Cardiac muscle cell (in vitro differentiated cells and primary cell): ENCODE results near the gene EVX2. TPM values are rescaled to one million over a fixed set of nuclear protein-coding genes. Genes with fewer than 3 reads are reported as not detected.

ENCODE experiments used
- DNase-seq, 2 donors: peaks; one replicate each; pipeline versions ENCODE4 v3.0.0 to v3.0.0-alpha.2; 2010 to 2017; ENCODE audit warnings: low read depth in 1 of 2, low spot score in 1 of 2
- H3K27ac ChIP-seq: fragments of 200-600 bp; sonication (generic); 2 replicates; pipeline ENCODE4 v1.5.1; 2016
- H3K27me3 ChIP-seq: fragments of 200-600 bp; sonication (generic); 2 replicates; pipeline ENCODE4 v1.6.0; 2016; ENCODE audit warnings: control low read depth
- H3K36me3 ChIP-seq: fragments of 200-600 bp; sonication (generic); 2 replicates; pipeline ENCODE4 v1.5.1; 2016; ENCODE audit warnings: control low read depth
- H3K4me1 ChIP-seq: fragments of 200-600 bp; sonication (generic); 2 replicates; pipeline ENCODE4 v1.8.1; 2017; ENCODE audit warnings: low read depth, mild to moderate bottlenecking, mixed run types
- H3K4me3 ChIP-seq: fragments of 200-600 bp; sonication (generic); 2 replicates; pipeline ENCODE4 v1.5.1; 2016; ENCODE audit warnings: mild to moderate bottlenecking
- H3K9me3 ChIP-seq: fragments of 200-600 bp; sonication (generic); 2 replicates; pipeline ENCODE4 v1.5.1; 2017; ENCODE audit warnings: low read depth, mild to moderate bottlenecking, control low read depth
- polyA plus RNA-seq: library from polyadenylated mRNA; unstranded; fragments of >200 nt; fragmentation: Nextera tagmentation; extraction: Ambion mirVana; gene quantifications from 2 replicates; pipeline ENCODE4 v1.2.1, GENCODE V29; 2016
- total RNA-seq: library from RNA; depleted of rRNA; stranded (reverse); fragments of >200 nt; gene quantifications from 2 replicates; pipeline ENCODE4 v1.2.3, GENCODE V29; 2016
- TF ChIP-seq, protein P1 (sequence below): IDR thresholded peaks from 2 replicates; pipeline ENCODE4 v1.5.1; 2012; ENCODE audit warnings: low read depth, mild to moderate bottlenecking, low read length

Gene EVX2
- total and polyA plus RNA-seq, 2 experiments from 2014 or later, result 0.06 to 0.28 TPM

DNA sequence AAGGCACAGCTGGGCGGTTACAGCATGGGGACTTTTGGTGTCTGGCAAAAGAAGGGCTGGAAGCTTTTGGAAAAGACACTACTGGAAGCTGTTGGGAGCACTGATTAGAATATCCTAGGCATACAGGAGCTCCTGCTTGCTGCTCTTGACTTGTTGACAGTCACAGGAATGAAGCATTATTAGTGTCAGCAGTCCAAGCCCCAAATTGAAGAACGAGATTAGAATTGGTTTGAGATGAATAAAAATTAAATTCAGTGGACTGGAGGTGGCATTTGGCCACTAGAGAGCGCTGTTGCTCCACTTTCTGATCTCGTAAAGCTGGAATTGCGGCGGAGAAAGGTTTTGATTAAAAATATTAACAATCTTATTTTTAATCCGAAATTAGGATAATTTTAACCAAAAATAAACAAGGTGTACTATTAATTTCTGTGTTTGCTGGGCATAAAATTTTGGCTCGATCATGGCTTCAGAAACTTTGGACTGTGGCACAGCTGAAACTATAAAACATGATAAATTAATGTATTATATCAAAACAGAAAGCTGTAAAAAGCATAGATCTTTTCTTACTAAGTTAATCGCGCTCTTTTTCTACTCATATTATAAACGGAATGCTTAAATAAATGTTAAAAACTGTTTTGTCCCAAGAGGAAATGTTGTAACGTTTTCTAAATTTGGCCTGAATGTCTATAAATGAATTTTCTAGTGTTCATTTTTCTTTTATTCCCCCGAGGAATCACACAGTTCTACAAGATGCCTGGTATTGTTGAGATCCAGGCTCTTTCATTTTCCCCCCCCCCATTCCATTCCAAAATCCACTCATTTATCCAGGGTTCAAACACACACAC, 43.4 kb upstream of the EVX2 start:
- DNase-seq, result peak; percentile 72 to 82
- Histone ChIP-seq H3K27ac (no peak overlapping the region), H3K36me3 (no peaks in the 10 kb centered on the region), H3K4me3 (no peak overlapping the region), H3K27me3 (peaks cover 100% of the 10 kb centered on the region), H3K9me3 (no peaks in the 10 kb centered on the region), H3K4me1 (no peaks in the 10 kb centered on the region)
- TF ChIP-seq, protein P1, sequence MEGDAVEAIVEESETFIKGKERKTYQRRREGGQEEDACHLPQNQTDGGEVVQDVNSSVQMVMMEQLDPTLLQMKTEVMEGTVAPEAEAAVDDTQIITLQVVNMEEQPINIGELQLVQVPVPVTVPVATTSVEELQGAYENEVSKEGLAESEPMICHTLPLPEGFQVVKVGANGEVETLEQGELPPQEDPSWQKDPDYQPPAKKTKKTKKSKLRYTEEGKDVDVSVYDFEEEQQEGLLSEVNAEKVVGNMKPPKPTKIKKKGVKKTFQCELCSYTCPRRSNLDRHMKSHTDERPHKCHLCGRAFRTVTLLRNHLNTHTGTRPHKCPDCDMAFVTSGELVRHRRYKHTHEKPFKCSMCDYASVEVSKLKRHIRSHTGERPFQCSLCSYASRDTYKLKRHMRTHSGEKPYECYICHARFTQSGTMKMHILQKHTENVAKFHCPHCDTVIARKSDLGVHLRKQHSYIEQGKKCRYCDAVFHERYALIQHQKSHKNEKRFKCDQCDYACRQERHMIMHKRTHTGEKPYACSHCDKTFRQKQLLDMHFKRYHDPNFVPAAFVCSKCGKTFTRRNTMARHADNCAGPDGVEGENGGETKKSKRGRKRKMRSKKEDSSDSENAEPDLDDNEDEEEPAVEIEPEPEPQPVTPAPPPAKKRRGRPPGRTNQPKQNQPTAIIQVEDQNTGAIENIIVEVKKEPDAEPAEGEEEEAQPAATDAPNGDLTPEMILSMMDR, result peak; percentile 70

DNA sequence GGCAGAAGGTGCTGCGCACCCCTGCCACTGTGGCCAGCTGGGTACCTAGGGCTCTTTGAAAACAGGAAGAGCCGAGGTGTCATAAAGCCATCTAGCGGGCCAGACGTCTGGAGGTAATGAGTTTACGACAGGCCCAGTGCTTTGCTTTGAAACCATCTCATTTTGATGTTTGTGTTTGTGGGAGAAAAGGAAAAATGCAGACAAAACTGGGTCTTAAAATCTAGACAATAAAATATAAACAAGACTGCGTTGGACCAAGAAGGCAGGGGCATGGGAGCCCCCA, 42.0 kb upstream of the EVX2 start:
- peaks cover 100% of the 10 kb centered on the region for H3K27me3 ChIP-seq
- H3K36me3 ChIP-seq, result no peaks in the 10 kb centered on the region
- TF ChIP-seq, protein P1, result no peak
- no peaks in the 10 kb centered on the region for H3K4me1 ChIP-seq
- H3K27ac ChIP-seq, result no peak overlapping the region
- no peak for DNase-seq
- H3K9me3 ChIP-seq, result no peaks in the 10 kb centered on the region
- H3K4me3 ChIP-seq, result no peak overlapping the region

GRCh38 chr2:176124947-176125771, 41.4 kb upstream of the EVX2 start:
- Histone ChIP-seq H3K36me3 (no peaks in the 10 kb centered on the region), H3K4me3 (no peak overlapping the region), H3K27me3 (peaks cover 100% of the 10 kb centered on the region), H3K27ac (no peak overlapping the region), H3K9me3 (no peaks in the 10 kb centered on the region), H3K4me1 (no peaks in the 10 kb centered on the region)
- DNase-seq, result no peak
- TF ChIP-seq, protein P1, result no peak

GRCh38 chr2:176124110-176124946, 40.6 kb upstream of the EVX2 start:
- no peak overlapping the region for H3K4me3 ChIP-seq
- no peaks in the 10 kb centered on the region for H3K9me3 ChIP-seq
- DNase-seq, result no peak
- H3K27ac ChIP-seq, result no peak overlapping the region
- H3K36me3 ChIP-seq, result no peaks in the 10 kb centered on the region
- no peaks in the 10 kb centered on the region for H3K4me1 ChIP-seq
- peaks cover 100% of the 10 kb centered on the region for H3K27me3 ChIP-seq
- TF ChIP-seq, protein P1, result no peak

DNA sequence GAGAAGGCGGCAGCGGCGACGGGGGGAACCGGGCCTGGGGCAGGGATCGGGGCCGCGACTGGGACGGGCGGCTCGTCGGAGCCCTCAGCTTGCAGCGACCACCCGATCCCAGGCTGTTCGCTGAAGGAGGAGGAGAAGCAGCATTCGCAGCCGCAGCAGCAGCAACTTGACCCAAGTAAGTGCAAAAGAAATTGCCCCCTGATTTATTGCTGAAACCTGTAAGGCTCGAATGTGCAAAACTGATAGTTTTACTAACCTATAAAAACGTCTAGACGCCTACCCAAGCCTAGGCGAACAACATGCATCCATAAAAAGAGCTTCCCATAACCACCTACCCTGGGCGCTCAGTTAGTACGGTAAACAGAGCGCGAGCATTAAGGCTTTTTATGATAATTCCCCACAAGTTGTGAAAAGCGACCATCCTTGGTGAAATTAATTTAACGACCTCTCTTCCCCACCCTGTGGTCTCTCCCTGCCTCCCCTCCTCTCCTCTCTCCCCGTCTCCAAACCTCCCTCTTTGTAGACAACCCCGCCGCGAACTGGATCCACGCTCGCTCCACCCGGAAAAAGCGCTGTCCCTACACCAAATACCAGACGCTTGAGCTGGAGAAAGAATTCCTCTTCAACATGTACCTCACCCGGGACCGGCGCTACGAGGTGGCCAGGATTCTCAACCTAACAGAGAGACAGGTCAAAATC, 39.8 kb upstream of the EVX2 start:
- no peaks in the 10 kb centered on the region for H3K9me3 ChIP-seq
- H3K27ac ChIP-seq, result no peak overlapping the region
- TF ChIP-seq, protein P1, result no peak
- H3K36me3 ChIP-seq, result no peaks in the 10 kb centered on the region
- peak overlapping the region; percentile 30 for H3K4me3 ChIP-seq
- no peak for DNase-seq
- no peaks in the 10 kb centered on the region for H3K4me1 ChIP-seq
- peaks cover 100% of the 10 kb centered on the region for H3K27me3 ChIP-seq
